ENCODE results near the gene PTH1R. TPM values are rescaled to one million over a fixed set of nuclear protein-coding genes. Genes with fewer than 3 reads are reported as not detected.

PTH1R gene
- polyA plus RNA-seq, 1 of the 3 experiments (the other 2 are of a cell fraction): 0.07 TPM

DNA sequence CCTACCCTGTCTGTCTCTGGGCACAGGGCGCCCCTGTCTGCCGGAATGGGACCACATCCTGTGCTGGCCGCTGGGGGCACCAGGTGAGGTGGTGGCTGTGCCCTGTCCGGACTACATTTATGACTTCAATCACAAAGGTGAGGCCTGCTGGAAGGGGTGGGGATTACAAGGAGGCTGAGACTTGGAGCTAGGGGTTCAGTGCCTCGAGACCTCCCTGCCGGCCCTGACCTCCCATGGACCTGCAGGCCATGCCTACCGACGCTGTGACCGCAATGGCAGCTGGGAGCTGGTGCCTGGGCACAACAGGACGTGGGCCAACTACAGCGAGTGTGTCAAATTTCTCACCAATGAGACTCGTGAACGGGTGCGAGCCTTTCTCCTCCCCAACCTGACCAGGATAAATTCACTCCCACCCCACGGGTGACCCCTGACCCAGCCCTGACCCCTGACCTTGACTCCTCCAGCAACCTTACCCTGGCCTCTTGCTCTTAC, 20.4 kb downstream of the PTH1R start:
- Histone ChIP-seq H3F3A (replicated peaks; ENCODE audit: insufficient read depth) (no peaks in the 10 kb centered on the region), H3K9me2 (no peaks in the 10 kb centered on the region), H3K9me3 (no peaks in the 10 kb centered on the region), H3K36me3 (replicated peaks in 1 of 2; ENCODE audit: control insufficient read depth in 1 of 2, insufficient read depth in 2 of 2, low read length in 1 of 2) (no peaks in the 10 kb centered on the region), H3K9ac (no peak overlapping the region), H3K4me2 (no peak overlapping the region), H3K27me3 (ENCODE audit: insufficient read depth) (no peaks in the 10 kb centered on the region), H2AFZ (ENCODE audit: low read depth) (no peak overlapping the region), H3K4me1 (ENCODE audit: control insufficient read depth in 1 of 2, insufficient read depth in 2 of 2, low read depth in 1 of 2, low read length in 1 of 2) (peaks cover 0 to 33% of the 10 kb centered on the region in 2 experiments; a peak in 1 of 4 replicates), H3K4me3 (ENCODE audit: low read depth in 2 of 2, low read length in 1 of 2) (no peak overlapping the region), H3K79me2 (ENCODE audit: insufficient read depth) (no peaks in the 10 kb centered on the region), H3K27ac (ENCODE audit: low read depth in 2 of 2, low read length in 1 of 2) (no peak overlapping the region), H4K20me1 (ENCODE audit: insufficient read depth) (no peaks in the 10 kb centered on the region)
- CTCF ChIA-PET: interaction anchor here (0.7 to 31.0 kb wide), 7 partner anchors 8 to 409 kb away, joined by 3 to 480 read pairs (median 34); partner anchors contain the start of gene PTH1R
- POLR2A ChIA-PET: no interaction called here
- no peak for TF ChIP-seq TAF1 (IDR thresholded peaks at IDR 0.05; ENCODE audit: borderline replicate concordance, low read depth, low read length)
- no peak for TF ChIP-seq MXI1 (IDR thresholded peaks at IDR 0.05; ENCODE audit: low read depth, low read length)
- TF ChIP-seq SIN3A (IDR thresholded peaks at IDR 0.05; ENCODE audit: borderline replicate concordance, low read depth, low read length): no peak
- 0% methylated on average over 1 of the region's 15 CpGs for WGBS (ENCODE audit: low lambda C conversion rate)
- no peak for DNase-seq

DNA sequence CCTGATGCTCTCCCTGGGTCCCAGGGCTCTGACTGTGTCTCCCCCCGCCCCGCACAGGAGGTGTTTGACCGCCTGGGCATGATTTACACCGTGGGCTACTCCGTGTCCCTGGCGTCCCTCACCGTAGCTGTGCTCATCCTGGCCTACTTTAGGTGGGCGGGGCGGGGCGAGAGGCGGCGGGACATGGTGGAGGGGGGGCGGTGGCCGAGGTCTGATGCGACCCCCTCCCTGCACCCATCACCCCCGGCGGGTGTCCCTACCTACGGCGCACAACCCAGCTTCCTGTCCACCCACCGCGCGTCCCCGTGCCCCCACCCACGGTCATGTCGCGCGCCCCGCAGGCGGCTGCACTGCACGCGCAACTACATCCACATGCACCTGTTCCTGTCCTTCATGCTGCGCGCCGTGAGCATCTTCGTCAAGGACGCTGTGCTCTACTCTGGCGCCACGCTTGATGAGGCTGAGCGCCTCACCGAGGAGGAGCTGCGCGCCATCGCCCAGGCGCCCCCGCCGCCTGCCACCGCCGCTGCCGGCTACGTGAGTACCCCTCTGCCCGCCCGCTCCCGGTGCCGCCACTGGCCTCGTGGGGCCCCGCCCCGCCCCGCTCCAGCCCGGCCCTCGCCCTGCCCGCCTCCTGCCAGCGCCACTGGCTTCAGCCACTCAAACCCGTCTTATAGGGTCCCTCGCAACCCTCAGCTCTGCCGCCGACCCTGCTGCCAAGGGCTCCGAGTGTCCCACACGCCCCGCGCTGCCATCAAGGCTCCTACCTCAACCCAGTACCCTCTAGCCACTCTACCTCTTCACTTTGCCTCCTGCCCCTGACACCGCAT, 21.0 kb downstream of the PTH1R start:
- no peak overlapping the region for H3K4me3 ChIP-seq (ENCODE audit: low read depth in 2 of 2, low read length in 1 of 2)
- H3K27ac ChIP-seq (ENCODE audit: low read depth in 2 of 2, low read length in 1 of 2): no peak overlapping the region
- POLR2A ChIA-PET: no interaction called here
- no peaks in the 10 kb centered on the region for H3K9me3 ChIP-seq
- no peaks in the 10 kb centered on the region for H3K27me3 ChIP-seq (ENCODE audit: insufficient read depth)
- WGBS (ENCODE audit: low lambda C conversion rate): 56% methylated on average over 63 of the region's 71 CpGs
- H3K79me2 ChIP-seq (ENCODE audit: insufficient read depth): no peaks in the 10 kb centered on the region
- no peak for DNase-seq
- no peak overlapping the region for H2AFZ ChIP-seq (ENCODE audit: low read depth)
- CTCF ChIA-PET: interaction anchor here (0.8 to 31.0 kb wide), 9 partner anchors 9 to 410 kb away, joined by 3 to 480 read pairs (median 5); partner anchors contain the start of gene PTH1R
- no peaks in the 10 kb centered on the region for H3K9me2 ChIP-seq
- TF ChIP-seq, protein P1, sequence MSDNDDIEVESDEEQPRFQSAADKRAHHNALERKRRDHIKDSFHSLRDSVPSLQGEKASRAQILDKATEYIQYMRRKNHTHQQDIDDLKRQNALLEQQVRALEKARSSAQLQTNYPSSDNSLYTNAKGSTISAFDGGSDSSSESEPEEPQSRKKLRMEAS (IDR thresholded peaks at IDR 0.05; ENCODE audit: low read depth): no peak
- no peak for TF ChIP-seq POLR2AphosphoS5 (IDR thresholded peaks at IDR 0.05; ENCODE audit: low read depth, low read length)
- TF ChIP-seq, protein P2, sequence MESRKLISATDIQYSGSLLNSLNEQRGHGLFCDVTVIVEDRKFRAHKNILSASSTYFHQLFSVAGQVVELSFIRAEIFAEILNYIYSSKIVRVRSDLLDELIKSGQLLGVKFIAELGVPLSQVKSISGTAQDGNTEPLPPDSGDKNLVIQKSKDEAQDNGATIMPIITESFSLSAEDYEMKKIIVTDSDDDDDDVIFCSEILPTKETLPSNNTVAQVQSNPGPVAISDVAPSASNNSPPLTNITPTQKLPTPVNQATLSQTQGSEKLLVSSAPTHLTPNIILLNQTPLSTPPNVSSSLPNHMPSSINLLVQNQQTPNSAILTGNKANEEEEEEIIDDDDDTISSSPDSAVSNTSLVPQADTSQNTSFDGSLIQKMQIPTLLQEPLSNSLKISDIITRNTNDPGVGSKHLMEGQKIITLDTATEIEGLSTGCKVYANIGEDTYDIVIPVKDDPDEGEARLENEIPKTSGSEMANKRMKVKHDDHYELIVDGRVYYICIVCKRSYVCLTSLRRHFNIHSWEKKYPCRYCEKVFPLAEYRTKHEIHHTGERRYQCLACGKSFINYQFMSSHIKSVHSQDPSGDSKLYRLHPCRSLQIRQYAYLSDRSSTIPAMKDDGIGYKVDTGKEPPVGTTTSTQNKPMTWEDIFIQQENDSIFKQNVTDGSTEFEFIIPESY (IDR thresholded peaks at IDR 0.05; ENCODE audit: borderline replicate concordance, low read depth): no peak
- TF ChIP-seq MXI1 (IDR thresholded peaks at IDR 0.05; ENCODE audit: low read depth, low read length): no peak
- TF ChIP-seq TCF12 (IDR thresholded peaks at IDR 0.05): no peak
- no peak for TF ChIP-seq SMC3 (IDR thresholded peaks at IDR 0.05; ENCODE audit: low read depth, low read length)
- no peak for TF ChIP-seq RCOR1 (IDR thresholded peaks at IDR 0.05; ENCODE audit: low read length)
- no peak for TF ChIP-seq FOSL2 (IDR thresholded peaks at IDR 0.05; ENCODE audit: borderline replicate concordance, low read depth)
- TF ChIP-seq, protein P3, sequence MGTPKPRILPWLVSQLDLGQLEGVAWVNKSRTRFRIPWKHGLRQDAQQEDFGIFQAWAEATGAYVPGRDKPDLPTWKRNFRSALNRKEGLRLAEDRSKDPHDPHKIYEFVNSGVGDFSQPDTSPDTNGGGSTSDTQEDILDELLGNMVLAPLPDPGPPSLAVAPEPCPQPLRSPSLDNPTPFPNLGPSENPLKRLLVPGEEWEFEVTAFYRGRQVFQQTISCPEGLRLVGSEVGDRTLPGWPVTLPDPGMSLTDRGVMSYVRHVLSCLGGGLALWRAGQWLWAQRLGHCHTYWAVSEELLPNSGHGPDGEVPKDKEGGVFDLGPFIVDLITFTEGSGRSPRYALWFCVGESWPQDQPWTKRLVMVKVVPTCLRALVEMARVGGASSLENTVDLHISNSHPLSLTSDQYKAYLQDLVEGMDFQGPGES (IDR thresholded peaks at IDR 0.05; ENCODE audit: low read depth, low read length): no peak
- no peak for TF ChIP-seq YY1 (IDR thresholded peaks at IDR 0.05; ENCODE audit: low read depth)
- TF ChIP-seq EZH2phosphoT487 (IDR thresholded peaks at IDR 0.05; ENCODE audit: borderline replicate concordance, low read depth): no peak
- no peak for TF ChIP-seq RXRA (IDR thresholded peaks at IDR 0.05; ENCODE audit: borderline replicate concordance, low read depth)
- no peak for TF ChIP-seq NRF1 (IDR thresholded peaks at IDR 0.05; ENCODE audit: low read depth, low read length)
- no peak for TF ChIP-seq TAF1 (IDR thresholded peaks at IDR 0.05; ENCODE audit: borderline replicate concordance, low read depth, low read length)
- TF ChIP-seq MEF2A (IDR thresholded peaks at IDR 0.05; ENCODE audit: borderline replicate concordance, low read depth): no peak
- no peak overlapping the region for H3K9ac ChIP-seq
- H3K4me1 ChIP-seq (ENCODE audit: control insufficient read depth in 1 of 2, insufficient read depth in 2 of 2, low read depth in 1 of 2, low read length in 1 of 2): peaks cover 0 to 29% of the 10 kb centered on the region in 2 experiments; a peak in 1 of 4 replicates
- H3F3A ChIP-seq (replicated peaks; ENCODE audit: insufficient read depth): no peaks in the 10 kb centered on the region
- H4K20me1 ChIP-seq (ENCODE audit: insufficient read depth): no peaks in the 10 kb centered on the region
- H3K36me3 ChIP-seq (replicated peaks in 1 of 2; ENCODE audit: control insufficient read depth in 1 of 2, insufficient read depth in 2 of 2, low read length in 1 of 2): no peaks in the 10 kb centered on the region
- no peak overlapping the region for H3K4me2 ChIP-seq

Data from SK-N-SH (cell line).